ENCODE data around the gene KCNJ16.

- TF ChIP-seq EZH2 (IDR thresholded peaks at IDR 0.05; ENCODE audit: low read length, missing control alignments) (no peak), CTCF (conservative IDR thresholded peaks at IDR 0.05 in 1 of 2, IDR thresholded peaks at IDR 0.05 in 1 of 2; ENCODE audit: low read depth in 1 of 2, low read length in 2 of 2) (no peak)
These were observed 59.0 kb downstream of the KCNJ16 start for GRCh38 chr17:70134042-70134441.
